Fibroblast of lung (primary cell): Measurements from ENCODE around the gene WASHC3. TPM values are rescaled to one million over a fixed set of nuclear protein-coding genes. Genes with fewer than 3 reads are reported as not detected.

Experiments
- DNase-seq, 2 donors: peaks; one replicate each; pipeline versions ENCODE4 v3.0.0 to v3.0.0-alpha.2; 2010; ENCODE audit warnings: low read depth in 2 of 2
- H2AFZ ChIP-seq: 2 replicates; pipeline ENCODE4 v1.5.1; 2012; ENCODE audit warnings: low read length, control low read depth, inconsistent platforms
- H3K27ac ChIP-seq: 2 replicates; pipeline ENCODE4 v1.5.1; 2011; ENCODE audit warnings: low read length, control low read depth; ENCODE audit not compliant: insufficient read depth
- H3K27me3 ChIP-seq: 2 replicates; pipeline ENCODE4 v1.5.1; 2011; ENCODE audit warnings: mild to moderate bottlenecking, low read length; ENCODE audit not compliant: control insufficient read depth, insufficient read depth
- H3K36me3 ChIP-seq: 2 replicates; pipeline ENCODE4 v1.5.1; 2011; ENCODE audit warnings: low read length; ENCODE audit not compliant: control insufficient read depth, insufficient read depth
- H3K4me1 ChIP-seq: 2 replicates; pipeline ENCODE4 v1.5.1; 2011; ENCODE audit warnings: low read length; ENCODE audit not compliant: control insufficient read depth, insufficient read depth; ENCODE audit errors: extremely low read depth
- H3K4me2 ChIP-seq: 2 replicates; pipeline ENCODE4 v1.5.1; 2011; ENCODE audit warnings: low read length, control low read depth; ENCODE audit not compliant: insufficient read depth; ENCODE audit errors: extremely low read depth
- H3K4me3 ChIP-seq, 4 experiments: fragments of 200-600 bp in 1 of 4; sonication (generic) in 1 of 4; replicated peaks in 1 of 4; 2 replicates each; pipeline ENCODE4 v1.5.1; 2011 to 2016; ENCODE audit warnings: low read length in 4 of 4, low read depth in 3 of 4, mild to moderate bottlenecking in 3 of 4, control low read depth in 2 of 4, inconsistent platforms in 1 of 4, mixed read lengths in 1 of 4; ENCODE audit not compliant: insufficient read depth in 1 of 4; ENCODE audit errors: control extremely low read depth in 1 of 4
- H3K79me2 ChIP-seq: 2 replicates; pipeline ENCODE4 v1.5.1; 2012; ENCODE audit warnings: mild to moderate bottlenecking, low read length, inconsistent platforms; ENCODE audit not compliant: control insufficient read depth, insufficient read depth
- H3K9ac ChIP-seq: 2 replicates; pipeline ENCODE4 v1.5.1; 2011; ENCODE audit warnings: mild to moderate bottlenecking, low read length, control low read depth; ENCODE audit not compliant: insufficient read depth
- H3K9me3 ChIP-seq: 2 replicates; pipeline ENCODE4 v1.5.1; 2012; ENCODE audit warnings: low read depth, low read length; ENCODE audit not compliant: control insufficient read depth, insufficient read depth
- H4K20me1 ChIP-seq: 2 replicates; pipeline ENCODE4 v1.5.1; 2011; ENCODE audit warnings: low read length; ENCODE audit not compliant: control insufficient read depth, insufficient read depth; ENCODE audit errors: extremely low read depth
- EZH2 ChIP-seq: IDR thresholded peaks from 2 replicates; pipeline ENCODE4 v1.5.1; 2012; ENCODE audit warnings: low read length, control low read depth, mild to moderate bottlenecking; ENCODE audit errors: missing control alignments
- polyA minus RNA-seq: library from RNA; depleted of rRNA, polyadenylated mRNA; stranded (reverse); fragments of >200 nt; gene quantifications from 2 replicates; pipeline ENCODE4 v1.2.3, GENCODE V29; 2011; ENCODE audit warnings: low replicate concordance
- polyA plus RNA-seq, 2 donors: library from polyadenylated mRNA; depleted of rRNA in 1 of 2; stranded (reverse) in 1 of 2; unstranded in 1 of 2; fragments of >200 nt; gene quantifications; 2 replicates each; pipeline ENCODE4 v1.2.1, GENCODE V29; 2011 to 2012; ENCODE audit warnings: missing spikeins in 1 of 2
- total RNA-seq: library from RNA; depleted of rRNA; stranded (reverse); fragments of >200 nt; gene quantifications from 2 replicates; pipeline ENCODE4 v1.2.1, GENCODE V29; 2014
- TF ChIP-seq, protein P1 (sequence below), 2 donors: IDR thresholded peaks in 1 of 2; conservative IDR thresholded peaks in 1 of 2; 1 replicate in 1 of 2; 2 replicates in 1 of 2; pipeline ENCODE4 v1.5.1; 2011 to 2012; ENCODE audit warnings: low read length in 2 of 2, control low read depth in 1 of 2, inconsistent platforms in 1 of 2, low read depth in 1 of 2, mild to moderate bottlenecking in 1 of 2

Gene WASHC3, protein sequence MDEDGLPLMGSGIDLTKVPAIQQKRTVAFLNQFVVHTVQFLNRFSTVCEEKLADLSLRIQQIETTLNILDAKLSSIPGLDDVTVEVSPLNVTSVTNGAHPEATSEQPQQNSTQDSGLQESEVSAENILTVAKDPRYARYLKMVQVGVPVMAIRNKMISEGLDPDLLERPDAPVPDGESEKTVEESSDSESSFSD
- total RNA-seq (108 and 149 TPM in 2 replicates), polyA plus RNA-seq (85.3 and 97.5 TPM in 2 replicates), polyA minus RNA-seq (22.7 and 30.8 TPM in 2 replicates)
- polyA plus RNA-seq (2012): 73.8 and 76.7 TPM in 2 replicates

GRCh38 chr12:102061560-102062418, at the start of gene WASHC3:
Gene WASHC3, minus strand, starts transcription at chr12:102061991. Its CDS starts 29 bp downstream, at chr12:102061962.
- H3K4me2 ChIP-seq: peak within 1 kb of the TSS; percentile 74
- DNase-seq: peak; percentile 91 to 93

DNA sequence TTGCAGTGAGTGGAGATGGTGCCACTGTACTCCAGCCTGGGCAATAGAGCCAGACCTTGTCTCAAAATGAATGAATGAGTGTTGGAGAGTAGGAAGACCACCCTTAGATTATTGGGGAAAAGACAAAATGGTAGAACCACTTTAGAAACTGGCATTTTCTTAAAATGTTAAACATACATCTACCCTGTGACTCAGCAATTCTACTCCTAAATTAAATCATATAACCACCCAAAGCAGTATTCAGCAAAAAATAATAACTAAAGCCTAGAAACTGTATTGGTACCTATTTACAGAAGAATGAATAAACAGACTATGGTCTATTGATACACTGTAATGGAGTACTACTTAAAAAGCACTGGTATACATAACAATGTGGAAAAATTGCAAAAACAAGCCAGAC, 49.0 kb upstream of the WASHC3 start:
- TF ChIP-seq EZH2: no peak
- TF ChIP-seq, protein P1, sequence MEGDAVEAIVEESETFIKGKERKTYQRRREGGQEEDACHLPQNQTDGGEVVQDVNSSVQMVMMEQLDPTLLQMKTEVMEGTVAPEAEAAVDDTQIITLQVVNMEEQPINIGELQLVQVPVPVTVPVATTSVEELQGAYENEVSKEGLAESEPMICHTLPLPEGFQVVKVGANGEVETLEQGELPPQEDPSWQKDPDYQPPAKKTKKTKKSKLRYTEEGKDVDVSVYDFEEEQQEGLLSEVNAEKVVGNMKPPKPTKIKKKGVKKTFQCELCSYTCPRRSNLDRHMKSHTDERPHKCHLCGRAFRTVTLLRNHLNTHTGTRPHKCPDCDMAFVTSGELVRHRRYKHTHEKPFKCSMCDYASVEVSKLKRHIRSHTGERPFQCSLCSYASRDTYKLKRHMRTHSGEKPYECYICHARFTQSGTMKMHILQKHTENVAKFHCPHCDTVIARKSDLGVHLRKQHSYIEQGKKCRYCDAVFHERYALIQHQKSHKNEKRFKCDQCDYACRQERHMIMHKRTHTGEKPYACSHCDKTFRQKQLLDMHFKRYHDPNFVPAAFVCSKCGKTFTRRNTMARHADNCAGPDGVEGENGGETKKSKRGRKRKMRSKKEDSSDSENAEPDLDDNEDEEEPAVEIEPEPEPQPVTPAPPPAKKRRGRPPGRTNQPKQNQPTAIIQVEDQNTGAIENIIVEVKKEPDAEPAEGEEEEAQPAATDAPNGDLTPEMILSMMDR (conservative IDR thresholded peaks at IDR 0.05 in 1 of 2, IDR thresholded peaks at IDR 0.05 in 1 of 2; ENCODE audit: low read depth in 1 of 2, low read length in 2 of 2): no peak
- H4K20me1 ChIP-seq: no peaks in the 10 kb centered on the region
- no peaks in the 10 kb centered on the region for H3K9me3 ChIP-seq
- no peaks in the 10 kb centered on the region for H3K27me3 ChIP-seq
- H2AFZ ChIP-seq: no peak overlapping the region
- no peaks in the 10 kb centered on the region for H3K79me2 ChIP-seq
- no peak for DNase-seq
- peaks cover 4% of the 10 kb centered on the region for H3K36me3 ChIP-seq
- H3K4me1 ChIP-seq: no peaks in the 10 kb centered on the region
- no peak overlapping the region for H3K27ac ChIP-seq
- H3K4me2 ChIP-seq: no peak overlapping the region
- no peak overlapping the region for H3K9ac ChIP-seq
- H3K4me3 ChIP-seq: no peak overlapping the region

More at GRCh38 chr12:102061560-102062418, at the start of gene WASHC3:
- Histone ChIP-seq H3K79me2 (no peaks in the 10 kb centered on the region), H2AFZ (peak within 1 kb of the TSS; percentile 79), H3K4me3 (peak within 1 kb of the TSS; percentile 77 to 96 (median 86)), H4K20me1 (no peaks in the 10 kb centered on the region), H3K4me1 (no peaks in the 10 kb centered on the region), H3K36me3 (peaks cover 1% of the 10 kb centered on the region), H3K9ac (peak within 1 kb of the TSS; percentile 83), H3K27ac (peak within 1 kb of the TSS; percentile 84), H3K27me3 (no peaks in the 10 kb centered on the region), H3K9me3 (no peaks in the 10 kb centered on the region)
- TF ChIP-seq, protein P1 (conservative IDR thresholded peaks at IDR 0.05 in 1 of 2, IDR thresholded peaks at IDR 0.05 in 1 of 2; ENCODE audit: low read depth in 1 of 2, low read length in 2 of 2): no peak
- TF ChIP-seq EZH2: no peak

GRCh38 chr12:102107970-102108369, 46.2 kb upstream of the WASHC3 start:
- Histone ChIP-seq H3K9me3 (no peaks in the 10 kb centered on the region), H3K4me1 (no peaks in the 10 kb centered on the region), H3K4me2 (no peak overlapping the region), H3K9ac (no peak overlapping the region), H3K27me3 (no peaks in the 10 kb centered on the region), H4K20me1 (no peaks in the 10 kb centered on the region), H2AFZ (no peak overlapping the region), H3K79me2 (no peaks in the 10 kb centered on the region), H3K36me3 (peaks cover 4% of the 10 kb centered on the region), H3K27ac (no peak overlapping the region), H3K4me3 (no peak overlapping the region)
- no peak for DNase-seq
- TF ChIP-seq, protein P1 (conservative IDR thresholded peaks at IDR 0.05 in 1 of 2, IDR thresholded peaks at IDR 0.05 in 1 of 2; ENCODE audit: low read depth in 1 of 2, low read length in 2 of 2): no peak
- no peak for TF ChIP-seq EZH2
